ENCODE measurements around the gene SLC18A2. TPM values are rescaled to one million over a fixed set of nuclear protein-coding genes. Genes with fewer than 3 reads are reported as not detected.

Gene SLC18A2
- total RNA-seq, 1 donor from 2014 or later = 0.05 TPM

DNA sequence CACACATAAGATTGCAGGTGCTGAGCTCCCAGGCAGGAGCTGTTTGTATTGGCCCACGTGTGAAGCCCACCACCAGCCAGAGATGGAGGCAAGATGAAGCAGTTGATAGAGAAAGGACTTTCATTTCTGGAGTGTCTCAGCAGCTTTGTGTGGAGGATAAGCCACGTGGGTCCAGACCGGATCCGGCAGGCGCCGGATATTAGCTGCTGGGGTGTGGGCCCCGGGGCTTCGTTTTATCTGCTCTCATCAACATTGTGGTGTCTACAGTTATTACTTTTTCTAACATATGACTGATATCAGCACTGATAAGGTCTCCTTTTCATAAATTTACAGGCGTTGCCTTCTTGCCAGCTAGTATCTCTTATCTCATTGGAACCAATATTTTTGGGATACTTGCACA lies 25.5 kb downstream of the SLC18A2 start:
- Histone ChIP-seq H3K27me3 (ENCODE audit: low read depth) (peaks cover 31% of the 10 kb centered on the region), H3K4me3 (no peak overlapping the region), H3K36me3 (no peaks in the 10 kb centered on the region), H3K9me3 (replicated peaks) (no peaks in the 10 kb centered on the region), H3K27ac (replicated peaks) (no peak overlapping the region), H3K4me1 (no peaks in the 10 kb centered on the region)
- DNase-seq = no peak
- TF ChIP-seq, protein P1, sequence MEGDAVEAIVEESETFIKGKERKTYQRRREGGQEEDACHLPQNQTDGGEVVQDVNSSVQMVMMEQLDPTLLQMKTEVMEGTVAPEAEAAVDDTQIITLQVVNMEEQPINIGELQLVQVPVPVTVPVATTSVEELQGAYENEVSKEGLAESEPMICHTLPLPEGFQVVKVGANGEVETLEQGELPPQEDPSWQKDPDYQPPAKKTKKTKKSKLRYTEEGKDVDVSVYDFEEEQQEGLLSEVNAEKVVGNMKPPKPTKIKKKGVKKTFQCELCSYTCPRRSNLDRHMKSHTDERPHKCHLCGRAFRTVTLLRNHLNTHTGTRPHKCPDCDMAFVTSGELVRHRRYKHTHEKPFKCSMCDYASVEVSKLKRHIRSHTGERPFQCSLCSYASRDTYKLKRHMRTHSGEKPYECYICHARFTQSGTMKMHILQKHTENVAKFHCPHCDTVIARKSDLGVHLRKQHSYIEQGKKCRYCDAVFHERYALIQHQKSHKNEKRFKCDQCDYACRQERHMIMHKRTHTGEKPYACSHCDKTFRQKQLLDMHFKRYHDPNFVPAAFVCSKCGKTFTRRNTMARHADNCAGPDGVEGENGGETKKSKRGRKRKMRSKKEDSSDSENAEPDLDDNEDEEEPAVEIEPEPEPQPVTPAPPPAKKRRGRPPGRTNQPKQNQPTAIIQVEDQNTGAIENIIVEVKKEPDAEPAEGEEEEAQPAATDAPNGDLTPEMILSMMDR (IDR thresholded peaks at IDR 0.05; ENCODE audit: borderline replicate concordance) = no peak
- intact Hi-C loops (cut with micrococcal nuclease) = no loop called here

DNA sequence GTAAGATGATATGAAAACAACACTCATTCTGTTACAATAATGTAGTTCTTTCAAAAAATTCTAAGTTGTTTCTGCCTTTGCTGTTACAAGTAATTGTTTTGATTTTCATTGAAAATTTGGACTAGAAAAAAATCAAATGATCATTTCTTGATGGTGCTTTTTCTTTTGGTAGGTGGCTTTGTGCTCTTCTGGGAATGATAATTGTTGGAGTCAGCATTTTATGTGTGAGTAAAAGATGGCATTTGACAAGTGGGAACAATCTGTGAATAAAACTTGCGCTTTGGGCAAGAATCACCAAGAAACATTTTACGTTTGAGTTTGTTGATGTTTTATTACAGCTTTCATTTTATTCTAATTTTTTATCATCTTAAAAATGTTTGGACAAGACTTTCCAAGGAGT lies 25.9 kb downstream of the SLC18A2 start:
- H3K27me3 ChIP-seq (ENCODE audit: low read depth) = peaks cover 27% of the 10 kb centered on the region
- H3K4me3 ChIP-seq = no peak overlapping the region
- no peaks in the 10 kb centered on the region for H3K4me1 ChIP-seq
- TF ChIP-seq, protein P1 (IDR thresholded peaks at IDR 0.05; ENCODE audit: borderline replicate concordance) = no peak
- DNase-seq = no peak
- intact Hi-C loops (cut with micrococcal nuclease) = no loop called here
- H3K9me3 ChIP-seq (replicated peaks) = no peaks in the 10 kb centered on the region
- no peaks in the 10 kb centered on the region for H3K36me3 ChIP-seq
- no peak overlapping the region for H3K27ac ChIP-seq (replicated peaks)

DNA sequence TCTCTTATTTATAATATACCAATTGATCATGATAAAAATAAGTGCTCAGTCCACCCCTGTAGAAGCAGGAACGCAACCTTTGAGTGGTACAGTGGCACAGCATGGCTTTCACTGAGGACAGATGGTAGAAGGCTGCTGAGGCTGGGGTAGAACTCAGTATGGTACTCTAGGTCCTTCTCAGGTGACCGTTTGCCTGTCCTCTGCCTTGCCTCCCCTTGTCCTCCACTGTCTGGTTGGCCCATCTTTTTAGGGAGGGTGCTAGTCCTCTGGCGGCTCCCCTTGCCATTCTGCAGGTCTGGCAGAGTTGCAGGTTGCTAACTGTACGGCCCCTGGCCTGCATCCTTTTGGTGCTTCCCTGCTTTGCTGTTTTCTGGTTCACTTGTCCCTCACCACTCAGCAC lies 27.3 kb downstream of the SLC18A2 start:
- H3K4me3 ChIP-seq = no peak overlapping the region
- no peak for DNase-seq
- intact Hi-C loops (cut with micrococcal nuclease) = no loop called here
- TF ChIP-seq, protein P1 (IDR thresholded peaks at IDR 0.05; ENCODE audit: borderline replicate concordance) = no peak
- no peaks in the 10 kb centered on the region for H3K36me3 ChIP-seq
- no peaks in the 10 kb centered on the region for H3K4me1 ChIP-seq
- no peaks in the 10 kb centered on the region for H3K9me3 ChIP-seq (replicated peaks)
- H3K27ac ChIP-seq (replicated peaks) = no peak overlapping the region
- peaks cover 12% of the 10 kb centered on the region for H3K27me3 ChIP-seq (ENCODE audit: low read depth)

DNA sequence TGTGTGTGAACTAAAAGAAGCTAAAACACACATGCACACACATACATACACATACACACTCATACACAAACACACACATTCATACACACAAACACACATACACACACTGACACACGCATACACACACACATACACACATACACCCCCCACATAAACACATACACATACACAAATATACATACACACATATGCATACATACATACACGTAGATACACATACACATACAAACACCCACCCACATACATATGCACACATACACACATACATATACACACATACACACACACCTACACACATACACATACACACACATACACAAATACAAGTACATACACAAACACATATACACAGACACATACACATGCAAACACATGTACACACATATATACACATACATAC lies 28.0 kb downstream of the SLC18A2 start:
- TF ChIP-seq, protein P1 (IDR thresholded peaks at IDR 0.05; ENCODE audit: borderline replicate concordance) = no peak
- Histone ChIP-seq H3K4me3 (no peak overlapping the region), H3K27ac (replicated peaks) (no peak overlapping the region), H3K9me3 (replicated peaks) (no peaks in the 10 kb centered on the region), H3K27me3 (ENCODE audit: low read depth) (peaks cover 6% of the 10 kb centered on the region), H3K4me1 (no peaks in the 10 kb centered on the region), H3K36me3 (no peaks in the 10 kb centered on the region)
- intact Hi-C loops (cut with micrococcal nuclease) = no loop called here
- DNase-seq = no peak

DNA sequence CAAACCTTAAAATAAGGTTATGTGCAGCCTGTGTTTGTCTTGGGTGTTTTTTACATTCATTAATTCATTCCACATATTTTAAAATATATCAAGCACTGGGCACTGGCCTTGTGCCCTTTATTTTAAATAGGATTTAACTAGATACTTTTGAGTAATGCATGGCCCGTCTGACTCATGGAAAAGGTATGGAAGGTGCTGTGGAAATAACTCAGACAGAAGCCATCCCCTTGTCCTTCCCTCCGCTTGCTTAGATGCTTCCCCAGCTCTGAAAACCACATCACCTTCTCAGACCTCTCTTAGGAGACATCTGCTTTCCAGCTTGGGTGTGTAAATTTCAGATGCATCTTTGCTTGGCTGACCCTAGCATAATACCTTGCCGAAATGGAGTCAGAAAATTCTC lies 30.5 kb downstream of the SLC18A2 start:
- TF ChIP-seq, protein P1 (IDR thresholded peaks at IDR 0.05; ENCODE audit: borderline replicate concordance) = no peak
- Histone ChIP-seq H3K36me3 (no peaks in the 10 kb centered on the region), H3K9me3 (replicated peaks) (no peaks in the 10 kb centered on the region), H3K27ac (replicated peaks) (no peak overlapping the region), H3K4me3 (no peak overlapping the region), H3K4me1 (no peaks in the 10 kb centered on the region), H3K27me3 (ENCODE audit: low read depth) (no peaks in the 10 kb centered on the region)
- intact Hi-C loops (cut with micrococcal nuclease) = no loop called here
- DNase-seq = no peak

All from left ventricle myocardium inferior (tissue), 1 donor.